ENCODE results near the gene PARD3.

PARD3 gene

DNA sequence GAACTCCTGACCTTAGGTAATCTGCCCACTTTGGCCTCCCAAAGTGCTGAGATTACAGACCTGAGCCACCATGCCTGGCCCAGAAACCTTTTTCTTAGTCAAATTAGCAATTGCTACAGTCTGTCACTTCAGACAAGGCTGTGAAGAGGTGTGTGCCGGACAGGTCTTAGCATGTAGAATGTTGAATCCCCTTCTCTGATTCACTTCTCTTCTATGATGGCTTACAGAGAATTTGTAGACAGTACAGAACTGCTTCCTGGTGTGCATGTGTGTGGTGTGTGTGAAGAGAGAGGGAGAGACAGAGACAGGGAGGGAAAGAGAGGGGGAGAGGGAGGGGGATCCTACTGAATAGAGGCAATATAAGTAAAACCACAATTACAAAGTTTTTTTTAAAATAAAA is 150.4 kb downstream of the PARD3 start:
- Histone ChIP-seq H3K79me2 (ENCODE audit: insufficient read depth, low read length) (peaks cover 46% of the 10 kb centered on the region), H3K27me3 (ENCODE audit: insufficient read depth, low read length, poor library complexity, severe bottlenecking) (no peaks in the 10 kb centered on the region)
- no peak for TF ChIP-seq CTCF (conservative IDR thresholded peaks at IDR 0.05; ENCODE audit: low read length)
- TF ChIP-seq EZH2phosphoT487 (IDR thresholded peaks at IDR 0.05; ENCODE audit: borderline replicate concordance): no peak

GRCh38 chr10:34661580-34661979 is 153.5 kb downstream of the PARD3 start:
- Histone ChIP-seq H3K4me2 (ENCODE audit: low read depth, low read length, poor library complexity, severe bottlenecking) (no peak overlapping the region), H4K20me1 (ENCODE audit: insufficient read depth, low read length, poor library complexity, severe bottlenecking) (peaks cover 4% of the 10 kb centered on the region), H3K9me3 (ENCODE audit: insufficient read depth, low read depth, low read length) (no peaks in the 10 kb centered on the region), H3F3A (ENCODE audit: low read depth) (no peaks in the 10 kb centered on the region), H3K4me3 (ENCODE audit: low read length, poor library complexity, severe bottlenecking) (no peak overlapping the region), H3K4me1 (ENCODE audit: insufficient read depth, low read length, poor library complexity, severe bottlenecking) (peaks cover 13% of the 10 kb centered on the region), H3K79me2 (ENCODE audit: insufficient read depth, low read length) (peaks cover 44% of the 10 kb centered on the region), H3K27me3 (ENCODE audit: insufficient read depth, low read length, poor library complexity, severe bottlenecking) (no peaks in the 10 kb centered on the region), H2AFZ (ENCODE audit: low read length) (no peak overlapping the region), H3K36me3 (ENCODE audit: insufficient read depth, low read length) (no peaks in the 10 kb centered on the region), H3K9ac (ENCODE audit: low read depth, low read length, poor library complexity, severe bottlenecking) (no peak overlapping the region), H3K9me2 (replicated peaks; ENCODE audit: low read depth, low read length) (no peaks in the 10 kb centered on the region)
- TF ChIP-seq EZH2phosphoT487 (IDR thresholded peaks at IDR 0.05; ENCODE audit: borderline replicate concordance) (no peak), CTCF (conservative IDR thresholded peaks at IDR 0.05; ENCODE audit: low read length) (no peak)

More for the DNA sequence above, 150.4 kb downstream of the PARD3 start:
- H3K4me2 ChIP-seq (ENCODE audit: low read depth, low read length, poor library complexity, severe bottlenecking): no peak overlapping the region
- peaks cover 4% of the 10 kb centered on the region for H4K20me1 ChIP-seq (ENCODE audit: insufficient read depth, low read length, poor library complexity, severe bottlenecking)
- H3K9ac ChIP-seq (ENCODE audit: low read depth, low read length, poor library complexity, severe bottlenecking): no peak overlapping the region
- H3K9me3 ChIP-seq (ENCODE audit: insufficient read depth, low read depth, low read length): no peaks in the 10 kb centered on the region
- no peak overlapping the region for H2AFZ ChIP-seq (ENCODE audit: low read length)
- H3K4me3 ChIP-seq (ENCODE audit: low read length, poor library complexity, severe bottlenecking): no peak overlapping the region
- no peaks in the 10 kb centered on the region for H3K9me2 ChIP-seq (replicated peaks; ENCODE audit: low read depth, low read length)
- H3K4me1 ChIP-seq (ENCODE audit: insufficient read depth, low read length, poor library complexity, severe bottlenecking): peaks cover 9% of the 10 kb centered on the region
- no peaks in the 10 kb centered on the region for H3K36me3 ChIP-seq (ENCODE audit: insufficient read depth, low read length)
- no peaks in the 10 kb centered on the region for H3F3A ChIP-seq (ENCODE audit: low read depth)

DNA sequence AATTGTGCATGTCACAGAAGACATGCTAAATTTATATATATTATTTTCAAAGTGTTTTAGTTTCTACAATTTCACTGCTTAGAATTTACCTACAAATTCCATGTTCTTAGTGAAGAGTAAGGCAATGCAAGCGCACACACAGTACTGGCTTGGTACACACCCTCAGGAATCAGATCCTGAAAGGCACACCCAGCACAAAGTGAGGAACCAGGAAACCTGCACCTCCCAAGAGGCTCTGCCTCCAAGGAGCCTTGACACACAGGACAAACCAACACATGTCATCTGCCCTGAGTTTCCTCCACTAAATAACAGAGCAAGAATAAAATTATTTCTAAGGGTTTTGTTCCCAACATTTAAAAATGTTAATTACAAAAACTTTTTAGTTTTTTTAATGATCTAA is 156.2 kb downstream of the PARD3 start:
- no peaks in the 10 kb centered on the region for H3K9me3 ChIP-seq (ENCODE audit: insufficient read depth, low read depth, low read length)
- no peak overlapping the region for H2AFZ ChIP-seq (ENCODE audit: low read length)
- no peaks in the 10 kb centered on the region for H3K36me3 ChIP-seq (ENCODE audit: insufficient read depth, low read length)
- no peaks in the 10 kb centered on the region for H3K27me3 ChIP-seq (ENCODE audit: insufficient read depth, low read length, poor library complexity, severe bottlenecking)
- H3K4me2 ChIP-seq (ENCODE audit: low read depth, low read length, poor library complexity, severe bottlenecking): no peak overlapping the region
- H4K20me1 ChIP-seq (ENCODE audit: insufficient read depth, low read length, poor library complexity, severe bottlenecking): peaks cover 9% of the 10 kb centered on the region
- no peaks in the 10 kb centered on the region for H3F3A ChIP-seq (ENCODE audit: low read depth)
- H3K9ac ChIP-seq (ENCODE audit: low read depth, low read length, poor library complexity, severe bottlenecking): no peak overlapping the region
- peaks cover 47% of the 10 kb centered on the region for H3K79me2 ChIP-seq (ENCODE audit: insufficient read depth, low read length)
- H3K4me3 ChIP-seq (ENCODE audit: low read length, poor library complexity, severe bottlenecking): no peak overlapping the region
- no peaks in the 10 kb centered on the region for H3K9me2 ChIP-seq (replicated peaks; ENCODE audit: low read depth, low read length)
- TF ChIP-seq EZH2phosphoT487 (IDR thresholded peaks at IDR 0.05; ENCODE audit: borderline replicate concordance) (no peak), CTCF (conservative IDR thresholded peaks at IDR 0.05; ENCODE audit: low read length) (no peak)
- H3K4me1 ChIP-seq (ENCODE audit: insufficient read depth, low read length, poor library complexity, severe bottlenecking): peaks cover 3% of the 10 kb centered on the region

Measured in Loucy (cell line).